GM12864 (cell line): ENCODE results near the gene UAP1L1.
"Not testable (repeated sequence)": the region's sequence is repeated elsewhere in the genome, so short reads cannot be mapped to it uniquely, and the experiment has no call there.

Experiments
- DNase-seq: peaks from one replicate; pipeline ENCODE4 v3.0.0-alpha.2; 2011; ENCODE audit warnings: low read depth
- H3K4me3 ChIP-seq: 2 replicates; pipeline ENCODE4 v1.5.1; 2011; ENCODE audit warnings: mild to moderate bottlenecking, low read depth, low read length, control low read depth
- TF ChIP-seq, protein P1 (sequence below): IDR thresholded peaks from 2 replicates; pipeline ENCODE4 v1.5.1; 2011; ENCODE audit warnings: low read depth, mild to moderate bottlenecking, moderate library complexity, low read length, control low read depth, inconsistent platforms; ENCODE audit errors: missing control alignments

UAP1L1 gene

DNA sequence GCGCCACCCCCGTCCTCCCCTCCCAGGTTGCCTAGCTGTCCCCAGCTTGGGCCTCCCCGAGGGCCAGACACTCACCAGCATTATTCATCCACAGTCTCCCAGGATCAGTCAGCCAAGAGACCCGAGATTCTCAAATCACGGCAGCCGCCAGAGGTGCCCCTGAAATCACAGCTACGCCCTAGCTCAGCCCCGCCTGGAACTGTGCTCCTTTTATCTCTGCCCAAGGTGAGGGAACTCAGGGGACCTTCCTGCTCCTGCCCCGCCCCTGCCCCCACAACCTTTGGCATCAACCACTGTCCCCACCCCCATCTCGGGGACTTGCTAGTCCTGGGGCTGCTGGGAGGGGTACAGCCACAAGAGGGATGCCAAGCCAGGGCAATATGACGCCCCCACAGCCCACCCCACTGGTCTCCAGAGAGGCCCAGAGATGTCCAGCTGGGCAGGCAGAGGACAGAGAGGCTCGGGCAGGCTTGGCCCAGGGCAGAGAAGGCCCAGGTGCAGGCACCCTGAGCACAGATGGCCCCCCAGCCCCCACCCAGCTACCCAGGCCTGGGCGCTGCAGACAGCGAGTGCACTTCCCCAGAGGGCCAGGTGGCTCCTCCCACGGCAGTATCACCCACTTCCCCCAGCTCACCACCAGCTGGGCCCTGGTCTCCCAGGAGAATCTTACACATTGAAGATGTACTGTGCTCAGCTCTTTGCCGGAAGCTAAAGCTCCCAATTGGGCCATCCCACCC is 45.2 kb upstream of the UAP1L1 start, which contains the start of gene FUT7:
Gene FUT7 (minus strand): TSS at position 185 of the 737 bp plus-strand sequence. CDS start 97 bp downstream, at position 88.
- TF ChIP-seq, protein P1, sequence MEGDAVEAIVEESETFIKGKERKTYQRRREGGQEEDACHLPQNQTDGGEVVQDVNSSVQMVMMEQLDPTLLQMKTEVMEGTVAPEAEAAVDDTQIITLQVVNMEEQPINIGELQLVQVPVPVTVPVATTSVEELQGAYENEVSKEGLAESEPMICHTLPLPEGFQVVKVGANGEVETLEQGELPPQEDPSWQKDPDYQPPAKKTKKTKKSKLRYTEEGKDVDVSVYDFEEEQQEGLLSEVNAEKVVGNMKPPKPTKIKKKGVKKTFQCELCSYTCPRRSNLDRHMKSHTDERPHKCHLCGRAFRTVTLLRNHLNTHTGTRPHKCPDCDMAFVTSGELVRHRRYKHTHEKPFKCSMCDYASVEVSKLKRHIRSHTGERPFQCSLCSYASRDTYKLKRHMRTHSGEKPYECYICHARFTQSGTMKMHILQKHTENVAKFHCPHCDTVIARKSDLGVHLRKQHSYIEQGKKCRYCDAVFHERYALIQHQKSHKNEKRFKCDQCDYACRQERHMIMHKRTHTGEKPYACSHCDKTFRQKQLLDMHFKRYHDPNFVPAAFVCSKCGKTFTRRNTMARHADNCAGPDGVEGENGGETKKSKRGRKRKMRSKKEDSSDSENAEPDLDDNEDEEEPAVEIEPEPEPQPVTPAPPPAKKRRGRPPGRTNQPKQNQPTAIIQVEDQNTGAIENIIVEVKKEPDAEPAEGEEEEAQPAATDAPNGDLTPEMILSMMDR, result no peak
- H3K4me3 ChIP-seq, result no peak within 1 kb of the TSS; the same call in 1 of the 2 replicates
- DNase-seq, result no peak

DNA sequence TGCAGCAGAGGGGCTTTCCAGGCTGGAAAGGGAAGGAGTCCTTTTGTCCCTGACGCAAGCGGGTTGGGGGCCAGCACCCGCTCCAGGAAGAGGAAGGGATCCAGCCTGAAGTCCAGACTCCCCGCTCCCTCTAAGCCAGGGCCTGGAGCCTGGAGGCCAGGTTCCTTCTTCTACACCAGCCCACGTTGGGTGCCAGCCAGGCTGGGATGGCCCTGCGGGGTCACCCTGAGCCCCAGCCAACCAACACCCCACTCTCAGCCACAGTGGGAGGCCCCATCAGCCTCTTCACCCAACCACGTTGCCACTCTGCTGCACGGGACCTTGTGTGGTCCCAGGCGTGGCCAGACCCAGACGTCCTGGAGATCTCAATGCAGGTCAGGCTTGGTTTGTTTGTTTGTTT is 44.5 kb upstream of the UAP1L1 start:
- DNase-seq, result no peak
- no peak overlapping the region; the same call in 1 of the 2 replicates for H3K4me3 ChIP-seq

DNA sequence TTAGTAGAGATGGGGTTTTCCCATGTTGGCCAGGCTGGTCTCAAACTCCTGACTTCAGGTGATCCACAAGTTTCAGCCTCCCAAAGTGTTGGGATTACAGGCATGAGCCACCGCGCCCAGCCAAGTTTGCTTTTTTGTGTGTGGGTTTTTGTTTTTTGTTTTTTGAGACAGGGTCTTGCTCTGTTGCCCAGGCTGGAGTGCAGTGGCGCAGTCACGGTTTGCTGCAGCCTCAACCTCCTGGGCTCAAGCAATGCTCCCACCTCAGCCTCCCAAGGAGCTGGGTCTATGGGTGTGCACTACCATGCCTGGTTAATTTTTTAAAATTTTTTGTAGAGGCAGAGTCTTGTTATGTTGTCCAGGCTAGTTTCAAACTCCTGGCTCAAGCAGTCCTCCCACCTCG is 43.8 kb upstream of the UAP1L1 start:
- not testable (repeated sequence) for H3K4me3 ChIP-seq, DNase-seq

More for the DNA sequence above, 44.5 kb upstream of the UAP1L1 start:
- TF ChIP-seq, protein P1, result no peak

DNA sequence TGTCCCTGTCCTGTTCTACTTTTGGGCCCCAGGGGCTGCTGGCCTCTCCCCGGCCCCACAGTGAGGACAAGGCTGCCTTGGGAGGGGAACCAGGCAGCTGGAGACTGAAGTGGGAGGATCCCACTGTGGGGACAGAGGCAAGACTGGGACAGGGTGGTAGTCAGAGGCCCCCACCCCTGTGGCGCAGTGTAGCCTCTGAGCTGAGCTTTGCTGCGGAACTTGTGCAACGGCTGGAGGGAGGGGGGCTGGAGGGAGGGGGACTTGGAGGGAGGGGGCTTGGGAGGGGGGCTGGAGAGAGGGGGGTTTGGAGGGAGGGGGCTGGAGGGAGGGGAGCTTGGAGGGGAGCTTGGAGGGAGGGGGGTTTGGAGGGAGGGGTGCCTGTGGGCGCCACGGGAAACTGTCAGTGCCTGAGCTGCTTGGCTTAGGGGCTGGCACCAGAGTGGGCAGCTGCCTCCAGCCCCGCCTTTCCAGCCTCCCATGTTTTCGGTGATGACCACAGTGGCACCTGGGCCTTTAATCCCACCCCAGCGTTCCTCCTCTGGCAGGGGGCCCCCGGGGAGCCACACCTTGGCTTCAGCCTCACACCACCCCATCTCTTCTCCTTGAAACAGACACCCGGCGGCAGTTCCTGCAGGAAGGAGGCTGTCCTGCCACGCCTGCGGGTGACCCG is 43.1 kb upstream of the UAP1L1 start:
- TF ChIP-seq, protein P1, result no peak
- no peak overlapping the region for H3K4me3 ChIP-seq
- DNase-seq, result no peak

DNA sequence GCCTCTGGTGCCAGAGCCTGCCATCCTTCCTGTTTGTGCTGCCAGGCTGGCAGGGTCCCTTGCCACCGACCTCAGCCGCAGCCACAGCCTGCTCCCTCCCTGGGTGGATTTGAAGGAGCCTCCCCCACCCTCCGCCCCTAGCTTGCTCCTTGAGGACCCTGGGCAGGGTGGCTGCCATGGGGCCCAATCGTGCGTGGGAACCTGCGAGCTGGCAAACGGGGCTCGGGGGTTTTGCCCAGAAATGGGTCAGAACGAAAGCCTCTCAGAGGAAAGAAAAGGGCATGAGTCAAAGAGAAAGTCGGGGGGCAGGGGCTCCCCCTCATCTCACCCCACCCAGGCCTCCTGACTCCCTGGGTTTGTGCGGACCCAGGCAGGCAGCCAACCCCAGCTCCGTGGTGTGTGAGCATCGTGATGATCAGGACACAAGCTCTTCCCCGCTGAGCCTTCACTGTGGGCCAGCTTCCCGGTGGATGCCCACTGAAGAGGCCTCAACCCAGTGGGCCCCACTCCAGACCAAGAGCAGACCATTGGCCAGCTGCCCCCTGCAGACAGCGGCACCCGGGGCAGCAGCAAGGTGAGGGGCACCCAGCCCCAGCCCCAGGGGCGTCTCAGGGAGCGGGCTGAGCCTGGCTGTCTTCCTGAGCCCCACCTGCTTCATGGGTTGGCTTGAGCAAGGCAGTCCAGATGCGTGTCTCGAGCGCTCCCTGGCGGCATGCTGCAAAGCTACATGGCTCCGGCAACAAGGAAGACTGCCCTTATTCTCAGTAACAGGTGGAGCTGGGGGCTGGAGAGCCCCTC is 42.4 kb upstream of the UAP1L1 start:
- DNase-seq, result peak; percentile 73
- no peak overlapping the region for H3K4me3 ChIP-seq
- TF ChIP-seq, protein P1, result peak; percentile 98

DNA sequence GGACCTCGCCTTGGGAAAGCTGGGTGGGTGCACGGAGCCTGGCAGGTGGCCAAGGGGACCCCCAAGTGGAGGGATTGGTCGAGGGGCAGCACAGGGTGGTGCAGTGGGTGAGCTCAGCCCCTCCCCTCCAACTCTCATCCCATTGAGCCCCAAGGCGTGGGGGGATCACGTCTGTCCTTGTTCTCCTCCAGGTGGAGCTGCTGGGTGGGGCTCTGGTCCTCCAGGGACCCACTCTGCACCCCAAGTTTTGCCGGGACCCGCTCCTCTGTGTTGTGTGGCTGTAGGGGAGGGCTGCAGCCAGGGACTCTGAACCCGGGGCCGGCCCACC is 41.8 kb upstream of the UAP1L1 start:
- no peak for DNase-seq
- H3K4me3 ChIP-seq, result no peak overlapping the region
- TF ChIP-seq, protein P1, result no peak

DNA sequence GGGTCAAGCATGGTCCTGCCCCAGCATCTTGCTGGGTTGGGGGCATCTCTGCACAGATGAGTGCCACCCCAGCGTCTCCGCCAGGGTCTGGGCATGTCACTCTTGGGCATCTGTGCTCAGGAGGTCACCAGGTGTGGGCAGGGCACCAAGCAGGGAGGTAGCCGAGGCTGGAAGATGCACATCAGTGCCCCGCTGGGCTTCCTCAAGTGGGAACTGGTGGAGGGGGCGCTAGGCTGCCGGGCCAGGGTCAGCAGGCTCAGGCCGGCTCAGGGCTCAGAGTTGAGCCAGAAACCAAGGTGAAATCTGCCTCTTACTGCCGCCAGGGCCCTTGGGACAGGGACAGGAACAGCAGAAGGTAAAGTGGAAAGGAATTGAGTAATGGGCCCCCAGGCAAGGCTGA is 41.4 kb upstream of the UAP1L1 start:
- TF ChIP-seq, protein P1, result no peak
- no peak overlapping the region for H3K4me3 ChIP-seq
- no peak for DNase-seq
